ENCODE measurements around the gene DLGAP5. TPM values are rescaled to one million over a fixed set of nuclear protein-coding genes. Genes with fewer than 3 reads are reported as not detected.

Gene DLGAP5
- total RNA-seq, 1 experiment from 2014 or later, result 118 TPM

GRCh38 chr14:55220230-55220629 lies 28.8 kb upstream of the DLGAP5 start:
- TF ChIP-seq CTCF (conservative IDR thresholded peaks at IDR 0.05), result no peak
- no CpG with 5 or more reads among the region's 1 CpG for WGBS (ENCODE audit: extremely low coverage, insufficient read length, low lambda C conversion rate)
- no peak overlapping the region for H3K27ac Mint-ChIP-seq

More at GRCh38 chr14:55220230-55220629, 28.8 kb upstream of the DLGAP5 start:
- peaks cover 2 to 4% of the 10 kb centered on the region in 2 experiments; a peak in 2 of 4 replicates for H3K4me1 Mint-ChIP-seq
- Histone ChIP-seq H2BK15ac (ENCODE audit: low read depth, low read length) (no peak overlapping the region), H3K4ac (ENCODE audit: low read depth, low read length) (no peak overlapping the region), H4K91ac (ENCODE audit: insufficient read length, low read depth, low read length) (no peak overlapping the region), H3T11ph (ENCODE audit: low read length) (no peak overlapping the region), H2BK12ac (ENCODE audit: insufficient read length, low read depth, low read length) (no peak overlapping the region), H3K4me1 (ENCODE audit: insufficient read depth, low read length) (no peaks in the 10 kb centered on the region), H3K27ac (ENCODE audit: insufficient read length, low read depth, low read length) (no peak overlapping the region), H3K56ac (ENCODE audit: insufficient read length, low read depth, low read length) (no peak overlapping the region), H3K4me2 (ENCODE audit: insufficient read depth, insufficient read length, low read length) (no peak overlapping the region), H3K79me1 (ENCODE audit: insufficient read depth, low read depth, low read length, poor library complexity, severe bottlenecking) (no peaks in the 10 kb centered on the region), H3K23ac (ENCODE audit: insufficient read length, low read depth, low read length) (no peak overlapping the region), H2BK20ac (ENCODE audit: low read depth, low read length, poor library complexity, severe bottlenecking) (no peak overlapping the region), H2AK5ac (ENCODE audit: insufficient read length, low read length) (no peak overlapping the region), H4K8ac (replicated peaks; ENCODE audit: insufficient read length, low read depth, low read length) (no peak overlapping the region), H3K79me2 (ENCODE audit: insufficient read depth, low read length) (no peaks in the 10 kb centered on the region), H3K23me2 (ENCODE audit: insufficient read length, low read depth, low read length, poor library complexity, severe bottlenecking) (no peaks in the 10 kb centered on the region), H3K18ac (ENCODE audit: insufficient read length, low read depth, low read length) (no peak overlapping the region), H3K27me3 (ENCODE audit: insufficient read depth, low read length) (no peaks in the 10 kb centered on the region), H3K9ac (ENCODE audit: extremely low read depth, insufficient read length, low read length) (no peak overlapping the region), H2BK120ac (ENCODE audit: low read depth, low read length, poor library complexity, severe bottlenecking) (no peak overlapping the region), H2BK5ac (ENCODE audit: insufficient read length, low read length) (no peak overlapping the region), H3K9me3 (ENCODE audit: control insufficient read depth, low read depth, low read length) (no peaks in the 10 kb centered on the region), H4K5ac (ENCODE audit: insufficient read length, low read depth, low read length) (no peak overlapping the region), H3K14ac (ENCODE audit: insufficient read depth, low read length) (no peak overlapping the region), H2AFZ (ENCODE audit: low read length) (no peak overlapping the region), H4K20me1 (ENCODE audit: control insufficient read depth, insufficient read depth, insufficient read length) (no peaks in the 10 kb centered on the region)
- DNase-seq, result no peak
- H3K36me3 Mint-ChIP-seq (ENCODE audit: insufficient read depth in 1 of 3, low read depth in 3 of 3), result no peaks in the 10 kb centered on the region
- H3K27me3 Mint-ChIP-seq (ENCODE audit: low read depth), result no peaks in the 10 kb centered on the region
- H3K9me3 Mint-ChIP-seq, result no peaks in the 10 kb centered on the region
- no peak overlapping the region for H3K4me3 Mint-ChIP-seq

All from H9 (cell line).